Hematopoietic multipotent progenitor cell treated with erythropoietin and hydrocortisone succinate and interleukin-3 and kit ligand, for 8 days (in vitro differentiated cells): ENCODE measurements around the gene NRXN3.

ENCODE experiments used
- DNase-seq: peaks from one replicate; pipeline ENCODE4 v3.0.0-alpha.2; 2015

The NRXN3 gene

DNA sequence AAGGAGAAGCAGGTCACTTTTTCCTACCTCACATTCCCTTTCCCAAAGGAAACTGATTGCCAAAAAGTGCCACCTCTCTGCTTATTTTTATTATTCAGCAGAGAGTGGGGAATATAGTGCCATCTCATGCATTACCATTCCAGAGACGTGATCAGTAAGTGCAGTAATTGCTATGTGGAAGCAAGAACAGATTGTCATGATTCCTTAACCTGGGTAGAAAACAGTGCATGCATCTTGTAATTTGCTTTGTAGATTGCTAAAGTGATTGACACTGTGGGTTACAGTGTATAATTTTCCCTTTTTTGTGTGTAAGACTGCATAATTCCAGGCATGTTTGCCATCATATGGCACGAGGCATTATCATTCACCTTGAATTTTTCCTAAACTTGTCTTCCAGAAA, 1708.6 kb downstream of the NRXN3 start:
- no peak for DNase-seq

DNA sequence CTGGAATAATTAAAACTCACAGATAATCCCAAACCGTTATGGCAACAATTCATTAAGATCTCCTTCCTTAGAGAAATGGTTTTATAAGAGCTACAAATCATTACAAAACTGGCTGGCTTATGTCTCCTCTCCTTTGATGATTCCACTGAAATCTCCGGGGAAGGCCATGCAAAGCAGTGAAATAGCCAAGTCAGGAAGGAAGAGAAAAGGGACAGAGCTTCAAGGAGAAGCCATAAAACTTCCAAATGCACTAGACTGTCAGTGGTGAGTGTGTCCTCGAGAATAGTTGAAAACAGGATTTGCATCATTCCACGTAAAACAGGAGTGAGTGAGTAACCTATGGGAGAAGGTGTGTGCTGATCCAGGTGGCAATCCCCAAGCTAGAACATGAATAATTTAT, 1711.1 kb downstream of the NRXN3 start:
- DNase-seq = no peak

DNA sequence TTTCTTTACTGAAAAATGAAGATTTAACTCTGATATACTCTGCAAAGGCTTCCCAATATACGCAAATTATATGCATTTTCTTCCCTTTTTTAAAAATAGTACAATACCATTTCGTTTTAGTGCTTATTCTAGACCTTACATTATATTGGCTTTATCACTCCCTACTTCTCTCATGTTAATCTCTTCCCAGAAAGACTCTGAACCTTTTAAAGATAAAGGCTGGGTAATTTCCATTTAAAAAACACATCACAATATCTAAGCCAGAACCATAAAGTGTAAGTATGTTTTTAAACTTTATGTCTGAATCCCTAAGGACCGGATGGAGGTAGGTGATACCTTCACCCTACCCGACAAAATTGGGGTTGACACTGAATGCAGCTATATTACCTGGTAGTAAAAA, 1720.4 kb downstream of the NRXN3 start:
- DNase-seq = no peak

DNA sequence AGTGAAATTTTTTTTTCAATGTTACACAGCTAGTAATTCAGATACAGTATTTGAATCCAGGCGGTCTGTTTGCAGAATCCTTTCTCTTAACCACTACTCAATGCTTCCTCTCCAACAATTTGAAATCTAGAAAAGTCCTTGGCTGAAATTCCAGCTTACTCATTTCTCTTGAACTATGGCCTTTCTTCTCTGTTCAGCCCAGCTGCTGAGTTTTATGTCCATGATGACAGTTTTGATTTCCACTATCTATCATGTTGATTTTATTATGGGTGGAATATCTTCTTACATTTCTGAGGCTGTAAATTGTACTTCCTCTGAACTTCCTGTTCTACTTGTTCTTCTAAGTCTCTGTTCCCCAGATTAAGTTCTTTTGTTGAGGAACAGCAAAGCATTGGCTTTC, 1725.8 kb downstream of the NRXN3 start:
- no peak for DNase-seq

DNA sequence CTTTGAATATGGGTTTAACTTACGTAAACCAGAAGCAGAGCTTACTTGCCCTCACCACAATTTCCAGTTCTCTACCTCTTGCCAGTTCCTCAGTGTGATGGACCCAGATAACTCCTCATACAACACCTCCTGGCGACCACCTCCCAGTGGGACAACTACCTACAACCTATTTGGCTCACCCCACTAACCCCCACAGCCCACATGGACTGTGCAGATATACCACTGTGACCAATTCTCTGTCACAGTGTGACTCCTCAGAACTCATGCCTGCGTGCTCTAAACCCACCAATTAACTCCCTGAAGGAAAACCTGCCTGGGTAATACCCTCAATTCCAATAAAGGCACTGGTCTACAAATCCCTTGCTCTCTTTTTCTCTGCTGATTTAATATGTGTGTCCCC, 1729.4 kb downstream of the NRXN3 start:
- no peak for DNase-seq

DNA sequence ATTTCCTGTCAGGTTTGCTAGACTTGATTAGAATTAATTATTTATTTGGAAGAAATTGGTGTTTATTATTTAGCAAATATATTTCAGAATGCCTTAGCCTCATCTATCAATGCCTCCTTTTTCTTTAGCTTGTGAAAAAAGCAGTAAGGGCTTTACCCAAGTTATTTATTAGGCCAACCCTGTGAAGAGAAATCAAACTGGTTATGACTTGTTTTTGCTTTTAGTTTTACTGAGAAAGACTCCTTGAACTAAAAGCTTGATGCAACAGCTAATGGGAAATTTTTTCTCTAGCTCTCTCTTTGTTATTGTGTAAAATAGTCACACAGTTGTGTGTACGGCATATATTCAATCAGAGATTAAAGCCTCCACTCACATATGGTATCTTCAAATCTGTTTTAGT, 1734.3 kb downstream of the NRXN3 start:
- DNase-seq = no peak

DNA sequence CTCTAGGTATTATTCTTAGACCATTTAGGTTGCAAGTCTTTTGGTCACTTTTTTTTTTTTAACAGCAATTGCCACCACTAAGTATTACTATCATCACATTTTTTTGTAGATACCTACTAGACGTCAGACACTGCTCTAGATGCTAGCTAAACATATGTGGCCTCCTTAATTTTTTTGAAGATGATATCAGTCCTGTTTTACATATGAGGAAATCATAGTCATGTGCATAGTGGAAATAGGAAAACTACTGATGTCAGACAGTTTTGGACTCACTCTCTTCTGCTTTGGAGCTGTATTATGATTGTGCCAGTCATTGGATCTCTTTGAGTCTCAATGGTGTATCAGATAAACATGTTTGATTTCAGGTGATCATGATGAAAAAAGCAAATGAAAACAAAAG, 1736.8 kb downstream of the NRXN3 start:
- DNase-seq = no peak

DNA sequence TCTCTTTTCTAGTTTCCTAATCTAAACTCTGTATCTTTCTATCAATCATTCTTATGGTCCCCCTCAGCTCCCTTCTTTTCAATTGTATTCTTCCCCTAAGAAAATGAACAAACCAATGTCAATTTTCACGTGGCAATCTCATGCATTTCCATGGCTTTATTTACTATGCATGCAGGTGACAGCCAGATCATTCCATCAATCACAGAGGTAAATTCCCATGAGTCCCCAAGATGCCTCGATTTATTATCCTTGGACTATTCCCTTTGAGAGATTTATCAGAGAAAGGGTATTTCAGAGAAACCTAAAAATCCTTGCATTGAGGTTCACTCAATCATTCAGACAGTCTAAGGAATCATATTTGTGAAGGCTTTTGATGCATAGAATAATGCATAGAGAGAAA, 1739.9 kb downstream of the NRXN3 start:
- DNase-seq = no peak

DNA sequence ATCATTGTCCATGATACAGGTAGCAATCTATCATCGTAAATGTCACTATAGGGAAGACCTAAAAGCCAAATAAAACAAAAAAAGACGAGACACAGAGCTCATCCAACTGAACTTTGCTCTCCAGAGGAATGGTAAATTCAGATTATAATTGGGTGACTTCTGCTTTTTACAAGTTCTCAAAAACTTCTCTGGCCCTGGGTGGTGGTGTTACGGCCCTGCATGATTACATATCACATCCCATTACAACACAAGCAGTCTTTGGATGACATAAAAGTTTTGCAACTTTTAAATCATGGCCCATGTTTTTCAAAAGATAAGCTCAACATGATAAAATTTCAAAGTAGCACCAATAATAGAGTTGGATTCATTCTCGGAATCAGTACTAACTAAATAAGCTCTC, 1741.6 kb downstream of the NRXN3 start:
- no peak for DNase-seq

DNA sequence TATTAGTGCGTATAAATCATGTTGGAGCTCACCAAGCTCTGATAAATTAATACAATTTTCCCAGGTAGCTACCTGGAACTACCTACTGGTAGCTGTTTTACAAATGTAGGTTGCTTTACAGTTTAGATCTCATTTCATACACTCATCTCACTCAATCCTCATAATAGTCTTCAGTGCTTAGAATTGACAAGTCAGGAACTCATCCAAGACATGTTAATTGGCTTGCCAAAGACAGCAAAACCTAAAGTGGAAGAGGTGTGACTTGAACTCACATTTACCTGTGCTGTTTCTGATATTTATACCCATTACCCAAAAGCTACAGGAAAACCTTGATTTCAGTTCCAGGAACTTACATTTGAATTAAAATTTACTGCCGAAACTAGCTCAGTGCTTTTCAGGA, 1744.4 kb downstream of the NRXN3 start:
- no peak for DNase-seq

DNA sequence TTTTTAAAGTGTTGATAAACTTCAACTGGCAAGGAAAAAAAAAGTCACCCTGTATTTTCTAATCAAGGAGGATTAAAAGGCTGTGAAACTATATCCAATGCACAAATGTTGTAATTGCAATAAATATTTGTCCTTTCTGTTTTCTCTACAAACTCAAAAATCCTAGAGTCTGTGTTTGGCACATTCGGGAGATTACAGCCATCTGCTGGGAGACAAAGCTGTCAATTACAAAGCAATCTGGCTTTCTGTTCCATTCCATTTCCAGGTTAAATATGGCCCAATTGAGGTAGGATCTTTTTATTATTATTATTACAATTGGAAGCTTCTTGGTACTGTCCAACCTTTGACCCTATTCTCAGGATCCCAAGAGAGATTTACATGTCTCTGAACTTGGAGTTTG, 1745.2 kb downstream of the NRXN3 start:
- no peak for DNase-seq

DNA sequence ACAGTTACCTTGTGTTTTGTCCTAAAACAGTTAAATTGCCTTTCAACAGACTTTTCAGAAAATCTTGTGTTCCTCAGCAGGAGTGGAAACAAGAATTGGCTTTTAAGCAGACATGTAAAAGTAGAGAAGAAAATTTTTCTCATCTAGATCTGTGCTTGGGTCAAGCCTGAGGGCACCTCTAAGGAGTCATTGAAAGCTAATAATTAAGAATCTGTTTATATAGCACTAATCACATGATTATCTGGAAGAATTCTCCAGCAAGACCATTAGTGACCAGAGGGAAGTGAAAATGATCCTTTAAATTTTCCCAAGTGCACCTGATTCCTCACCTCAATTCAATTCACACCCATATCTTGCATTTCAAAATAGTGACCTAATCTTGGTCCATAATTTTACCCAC, 1746.1 kb downstream of the NRXN3 start:
- DNase-seq = no peak

DNA sequence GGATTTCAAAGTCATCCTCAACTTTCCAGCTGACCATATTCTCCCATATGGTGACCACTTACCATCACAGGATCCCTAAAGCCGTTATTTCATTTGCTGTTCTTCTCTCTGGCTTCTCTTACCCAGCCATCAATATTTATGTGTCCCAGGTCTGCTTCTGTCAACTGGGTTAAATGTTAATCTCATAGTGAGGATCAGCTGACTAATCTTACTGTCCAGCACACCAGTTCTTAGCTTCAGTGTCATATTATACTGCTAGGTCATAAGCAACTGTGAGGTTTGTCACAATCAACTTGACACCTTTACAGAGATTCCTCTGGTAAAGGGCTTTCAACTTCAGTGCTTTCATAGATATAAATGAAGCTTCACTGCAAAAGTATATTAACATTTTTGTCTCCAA, 1746.7 kb downstream of the NRXN3 start:
- no peak for DNase-seq
